Body of pancreas (tissue), 4 donors: ENCODE measurements around the gene PDE10A. TPM values are rescaled to one million over a fixed set of nuclear protein-coding genes. Genes with fewer than 3 reads are reported as not detected.

Experiments used
- ATAC-seq: fragments of 150-250 bp; one replicate; pipeline ENCODE4 v1.9.1; 2016
- DNase-seq, 4 donors: peaks; one replicate each; pipeline ENCODE4 v3.0.0-alpha.2; 2019
- H3K27ac ChIP-seq, 4 donors: fragments of 200-600 bp; sonication (generic); 1 replicate in 3 of 4; 2 replicates in 1 of 4; pipeline versions ENCODE4 v1.5.1 to v1.6.1; 2016 to 2019; ENCODE audit warnings: mild to moderate bottlenecking in 1 of 4, mixed read lengths in 1 of 4, moderate library complexity in 1 of 4
- H3K27me3 ChIP-seq, 2 donors: fragments of 200-600 bp; sonication (generic); one replicate each; pipeline ENCODE4 v1.6.0; 2016; ENCODE audit warnings: mild to moderate bottlenecking in 1 of 2
- H3K36me3 ChIP-seq, 2 donors: fragments of 200-600 bp; sonication (generic); replicated peaks in 1 of 2; 2 replicates each; pipeline ENCODE4 v1.5.1; 2016; ENCODE audit warnings: low read depth in 2 of 2; ENCODE audit not compliant: insufficient read depth in 1 of 2
- H3K4me1 ChIP-seq: fragments of 200-600 bp; sonication (generic); one replicate; pipeline ENCODE4 v1.6.0; 2016
- H3K4me3 ChIP-seq, 2 donors: fragments of 200-600 bp; sonication (generic); 1 replicate in 1 of 2; 2 replicates in 1 of 2; pipeline ENCODE4 v1.5.1; 2016 to 2019
- H3K9me3 ChIP-seq, 3 donors: fragments of 200-600 bp; sonication (generic); 1 replicate in 2 of 3; 2 replicates in 1 of 3; pipeline ENCODE4 v1.5.1; 2016
- POLR2A ChIP-seq, 3 donors: fragments of 450-650 bp; IDR thresholded peaks; one replicate each; pipeline ENCODE4 v1.6.1; 2016; ENCODE audit warnings: antibody characterized with exemption in 3 of 3, mild to moderate bottlenecking in 2 of 3
- WGBS, 2 donors: methylation state at CpG; one replicate each; pipeline ENCODE4 v1.1.5; 2017; 5-methylcytosine and 5-hydroxymethylcytosine counted together
- intact Hi-C: fragments of 100-400 bp; cut with DNase I; formaldehyde crosslinking; loops from one replicate; pipeline ENCODE4 v1.15.1; 2023
- total RNA-seq, 2 donors: library from RNA; depleted of rRNA; stranded (reverse); fragments of >200 nt; gene quantifications; one replicate each; pipeline ENCODE4 v1.1.0, GENCODE V29; 2016
- TF ChIP-seq, protein P1 (sequence below), 7 experiments: fragments of 450-650 bp in 4 of 7; fragments of 200-600 bp in 3 of 7; sonication (generic) in 3 of 7; IDR thresholded peaks; one replicate each; pipeline ENCODE4 v1.5.1; 2016 to 2019; ENCODE audit warnings: antibody characterized with exemption in 7 of 7

Gene PDE10A
- total RNA-seq, 2 donors from 2014 or later = 3.9 to 16.8 TPM

DNA sequence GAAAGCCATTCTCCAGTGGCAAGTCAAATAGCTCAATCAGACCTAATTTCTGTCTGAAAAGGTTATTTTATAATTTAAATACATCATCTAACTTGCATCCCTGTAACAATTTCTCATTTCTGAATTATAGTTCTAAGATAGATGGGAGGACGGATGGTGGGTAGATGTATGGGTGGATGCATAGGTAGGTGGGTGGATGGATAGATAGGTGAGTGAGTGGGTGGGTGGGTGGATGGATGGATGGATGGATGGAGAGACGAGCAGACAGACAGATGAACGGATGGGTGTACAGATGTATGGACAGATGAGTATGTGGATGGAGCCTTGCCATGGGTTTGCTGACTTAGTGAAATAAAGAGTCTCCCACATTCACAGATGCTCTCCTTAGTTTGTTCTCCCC, 20.0 kb downstream of the PDE10A start:
- H3K27ac ChIP-seq = no peak overlapping the region
- no peak for DNase-seq
- H3K4me3 ChIP-seq = no peak overlapping the region
- no peaks in the 10 kb centered on the region for H3K27me3 ChIP-seq
- H3K36me3 ChIP-seq = no peaks in the 10 kb centered on the region
- no peak for ATAC-seq
- no peak for TF ChIP-seq POLR2A (IDR thresholded peaks at IDR 0.05)
- TF ChIP-seq, protein P1, sequence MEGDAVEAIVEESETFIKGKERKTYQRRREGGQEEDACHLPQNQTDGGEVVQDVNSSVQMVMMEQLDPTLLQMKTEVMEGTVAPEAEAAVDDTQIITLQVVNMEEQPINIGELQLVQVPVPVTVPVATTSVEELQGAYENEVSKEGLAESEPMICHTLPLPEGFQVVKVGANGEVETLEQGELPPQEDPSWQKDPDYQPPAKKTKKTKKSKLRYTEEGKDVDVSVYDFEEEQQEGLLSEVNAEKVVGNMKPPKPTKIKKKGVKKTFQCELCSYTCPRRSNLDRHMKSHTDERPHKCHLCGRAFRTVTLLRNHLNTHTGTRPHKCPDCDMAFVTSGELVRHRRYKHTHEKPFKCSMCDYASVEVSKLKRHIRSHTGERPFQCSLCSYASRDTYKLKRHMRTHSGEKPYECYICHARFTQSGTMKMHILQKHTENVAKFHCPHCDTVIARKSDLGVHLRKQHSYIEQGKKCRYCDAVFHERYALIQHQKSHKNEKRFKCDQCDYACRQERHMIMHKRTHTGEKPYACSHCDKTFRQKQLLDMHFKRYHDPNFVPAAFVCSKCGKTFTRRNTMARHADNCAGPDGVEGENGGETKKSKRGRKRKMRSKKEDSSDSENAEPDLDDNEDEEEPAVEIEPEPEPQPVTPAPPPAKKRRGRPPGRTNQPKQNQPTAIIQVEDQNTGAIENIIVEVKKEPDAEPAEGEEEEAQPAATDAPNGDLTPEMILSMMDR (IDR thresholded peaks at IDR 0.05) = no peak
- H3K4me1 ChIP-seq = no peaks in the 10 kb centered on the region
- intact Hi-C loops = no loop called here
- 43 to 48% methylated on average over 3 of the region's 3 CpGs for WGBS, 2 donors
- no peaks in the 10 kb centered on the region for H3K9me3 ChIP-seq

- TF ChIP-seq POLR2A (IDR thresholded peaks at IDR 0.05) = no peak
- TF ChIP-seq, protein P1 (IDR thresholded peaks at IDR 0.05) = no peak
- DNase-seq (no peak), ATAC-seq (no peak)
- Histone ChIP-seq H3K27me3 (no peaks in the 10 kb centered on the region), H3K9me3 (no peaks in the 10 kb centered on the region), H3K4me1 (no peaks in the 10 kb centered on the region), H3K4me3 (no peak overlapping the region), H3K36me3 (no peaks in the 10 kb centered on the region), H3K27ac (no peak overlapping the region)
- intact Hi-C loops = no loop called here
- 69 to 76% methylated on average over 14 to 15 of the region's 15 CpGs for WGBS, 2 donors
These were observed 21.3 kb downstream of the PDE10A start for GRCh38 chr6:165641672-165642156.

GRCh38 chr6:165640806-165641205, 22.2 kb downstream of the PDE10A start:
- no peak overlapping the region for H3K27ac ChIP-seq
- DNase-seq (no peak), ATAC-seq (no peak)
- TF ChIP-seq, protein P1 (IDR thresholded peaks at IDR 0.05) = no peak
- TF ChIP-seq POLR2A (IDR thresholded peaks at IDR 0.05) = no peak
- no peaks in the 10 kb centered on the region for H3K36me3 ChIP-seq
- H3K4me3 ChIP-seq = no peak overlapping the region
- intact Hi-C loops = no loop called here
- no peaks in the 10 kb centered on the region for H3K27me3 ChIP-seq
- H3K4me1 ChIP-seq = no peaks in the 10 kb centered on the region
- H3K9me3 ChIP-seq = no peaks in the 10 kb centered on the region
- 44 to 45% methylated on average over 4 of the region's 4 CpGs for WGBS, 2 donors

DNA sequence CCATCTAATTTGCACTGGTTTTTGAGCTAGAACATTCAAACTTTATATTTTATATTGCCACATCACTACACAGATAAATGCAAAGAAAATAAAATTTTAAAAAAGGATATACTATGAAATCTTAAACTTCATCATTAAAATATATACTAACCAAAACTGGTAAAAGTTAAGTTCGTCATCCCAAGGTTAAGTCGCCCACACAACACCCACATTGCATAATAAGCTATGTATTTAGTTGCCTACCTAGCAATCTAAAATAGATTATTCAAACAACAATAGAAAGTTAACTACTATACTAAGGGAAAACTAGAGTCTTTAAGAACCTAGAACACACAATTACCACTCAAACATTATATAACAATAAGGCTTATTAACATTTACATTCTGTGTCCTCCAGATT, 24.5 kb downstream of the PDE10A start:
- TF ChIP-seq, protein P1 (IDR thresholded peaks at IDR 0.05) = no peak
- TF ChIP-seq POLR2A (IDR thresholded peaks at IDR 0.05) = no peak
- Histone ChIP-seq H3K9me3 (no peaks in the 10 kb centered on the region), H3K27me3 (no peaks in the 10 kb centered on the region), H3K4me1 (no peaks in the 10 kb centered on the region), H3K4me3 (no peak overlapping the region), H3K36me3 (no peaks in the 10 kb centered on the region), H3K27ac (no peak overlapping the region)
- DNase-seq = no peak
- intact Hi-C loops = no loop called here
- no peak for ATAC-seq
- 76 to 82% methylated on average over 2 of the region's 2 CpGs for WGBS, 2 donors

- Histone ChIP-seq H3K4me1 (no peaks in the 10 kb centered on the region), H3K4me3 (no peak overlapping the region), H3K36me3 (no peaks in the 10 kb centered on the region), H3K27ac (no peak overlapping the region), H3K27me3 (no peaks in the 10 kb centered on the region), H3K9me3 (no peaks in the 10 kb centered on the region)
- no peak for ATAC-seq
- TF ChIP-seq POLR2A (IDR thresholded peaks at IDR 0.05) = no peak
- 49 to 57% methylated on average over 11 of the region's 11 CpGs for WGBS, 2 donors
- no peak for DNase-seq
- intact Hi-C loops = no loop called here
These were observed 25.5 kb downstream of the PDE10A start for GRCh38 chr6:165637586-165637985.
